ENCODE data around the gene TMEM150B.
A peak's percentile ranks its signal among the peaks of the same experiment; 100 is the strongest.

TMEM150B gene

GRCh38 chr19:55345818-55346724 lies 20.9 kb upstream of the TMEM150B start:
- H3K4me1 ChIP-seq = peaks cover 4% of the 10 kb centered on the region
- H3K9me3 ChIP-seq = no peaks in the 10 kb centered on the region
- DNase-seq = peak; percentile 60
- no peaks in the 10 kb centered on the region for H3K27me3 ChIP-seq
- H3K36me3 ChIP-seq = peaks cover 9% of the 10 kb centered on the region; the same call in 1 of the 2 replicates
- TF ChIP-seq, protein P1, sequence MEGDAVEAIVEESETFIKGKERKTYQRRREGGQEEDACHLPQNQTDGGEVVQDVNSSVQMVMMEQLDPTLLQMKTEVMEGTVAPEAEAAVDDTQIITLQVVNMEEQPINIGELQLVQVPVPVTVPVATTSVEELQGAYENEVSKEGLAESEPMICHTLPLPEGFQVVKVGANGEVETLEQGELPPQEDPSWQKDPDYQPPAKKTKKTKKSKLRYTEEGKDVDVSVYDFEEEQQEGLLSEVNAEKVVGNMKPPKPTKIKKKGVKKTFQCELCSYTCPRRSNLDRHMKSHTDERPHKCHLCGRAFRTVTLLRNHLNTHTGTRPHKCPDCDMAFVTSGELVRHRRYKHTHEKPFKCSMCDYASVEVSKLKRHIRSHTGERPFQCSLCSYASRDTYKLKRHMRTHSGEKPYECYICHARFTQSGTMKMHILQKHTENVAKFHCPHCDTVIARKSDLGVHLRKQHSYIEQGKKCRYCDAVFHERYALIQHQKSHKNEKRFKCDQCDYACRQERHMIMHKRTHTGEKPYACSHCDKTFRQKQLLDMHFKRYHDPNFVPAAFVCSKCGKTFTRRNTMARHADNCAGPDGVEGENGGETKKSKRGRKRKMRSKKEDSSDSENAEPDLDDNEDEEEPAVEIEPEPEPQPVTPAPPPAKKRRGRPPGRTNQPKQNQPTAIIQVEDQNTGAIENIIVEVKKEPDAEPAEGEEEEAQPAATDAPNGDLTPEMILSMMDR (IDR thresholded peaks at IDR 0.05; ENCODE audit: low read depth, low read length) = no peak
- H3K4me3 ChIP-seq (ENCODE audit: low read depth, low read length) = no peak overlapping the region

GRCh38 chr19:55345101-55345817 lies 20.1 kb upstream of the TMEM150B start:
- Histone ChIP-seq H3K4me1 (peaks cover 4% of the 10 kb centered on the region), H3K4me3 (ENCODE audit: low read depth, low read length) (no peak overlapping the region), H3K27me3 (no peaks in the 10 kb centered on the region), H3K36me3 (peaks cover 9% of the 10 kb centered on the region; the same call in 1 of the 2 replicates), H3K9me3 (no peaks in the 10 kb centered on the region)
- DNase-seq = no peak
- TF ChIP-seq, protein P1 (IDR thresholded peaks at IDR 0.05; ENCODE audit: low read depth, low read length) = no peak

GRCh38 chr19:55344444-55344843 lies 19.3 kb upstream of the TMEM150B start:
- TF ChIP-seq, protein P1 (IDR thresholded peaks at IDR 0.05; ENCODE audit: low read depth, low read length) = peak; percentile 25
- H3K4me3 ChIP-seq (ENCODE audit: low read depth, low read length) = no peak overlapping the region
- no peaks in the 10 kb centered on the region for H3K27me3 ChIP-seq
- H3K36me3 ChIP-seq = peaks cover 9% of the 10 kb centered on the region; the same call in 1 of the 2 replicates
- peaks cover 4% of the 10 kb centered on the region for H3K4me1 ChIP-seq
- DNase-seq = peak; percentile 66
- H3K9me3 ChIP-seq = no peaks in the 10 kb centered on the region

- peaks cover 9% of the 10 kb centered on the region; the same call in 1 of the 2 replicates for H3K36me3 ChIP-seq
- H3K4me3 ChIP-seq (ENCODE audit: low read depth, low read length) = peak overlapping the region; percentile 19
- no peaks in the 10 kb centered on the region for H3K27me3 ChIP-seq
- peaks cover 4% of the 10 kb centered on the region for H3K4me1 ChIP-seq
- DNase-seq = no peak
- no peaks in the 10 kb centered on the region for H3K9me3 ChIP-seq
- TF ChIP-seq, protein P1 (IDR thresholded peaks at IDR 0.05; ENCODE audit: low read depth, low read length) = no peak
These were observed 16.7 kb upstream of the TMEM150B start for GRCh38 chr19:55341595-55342531.

DNA sequence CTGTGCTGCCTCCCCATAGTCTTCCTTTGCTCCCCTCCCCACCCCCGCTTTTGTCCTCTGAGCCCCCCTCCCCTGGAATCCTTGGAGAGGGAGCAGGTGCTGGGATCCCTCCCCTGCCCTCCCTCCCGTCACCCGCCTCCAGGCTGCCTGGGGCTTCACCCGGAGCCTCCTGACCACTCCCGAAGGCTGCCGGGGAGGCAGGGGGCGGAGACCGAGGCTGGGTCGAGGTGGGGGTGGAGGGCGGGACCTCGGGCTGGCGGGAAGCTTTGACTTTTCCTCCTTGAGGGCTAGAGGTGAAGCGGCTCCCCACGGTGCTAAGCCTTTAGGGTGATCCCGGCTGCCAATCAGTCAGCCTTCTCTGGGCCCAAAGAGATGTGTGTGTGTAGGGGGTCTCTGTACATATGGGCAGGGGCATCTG lies 16.0 kb upstream of the TMEM150B start:
- TF ChIP-seq, protein P1 (IDR thresholded peaks at IDR 0.05; ENCODE audit: low read depth, low read length) = no peak
- DNase-seq = peak; percentile 83
- Histone ChIP-seq H3K36me3 (peaks cover 9% of the 10 kb centered on the region; the same call in 1 of the 2 replicates), H3K4me1 (peaks cover 4% of the 10 kb centered on the region), H3K9me3 (no peaks in the 10 kb centered on the region), H3K4me3 (ENCODE audit: low read depth, low read length) (peak overlapping the region; percentile 77), H3K27me3 (no peaks in the 10 kb centered on the region)
